Neural progenitor cell (in vitro differentiated cells): ENCODE measurements around the gene RALGAPB.

Experiments used
- EZH2 ChIP-seq: fragments of 200-600 bp; sonication (generic); IDR thresholded peaks from 2 replicates; pipeline ENCODE4 v1.6.1; 2017; ENCODE audit warnings: antibody characterized with exemption, mild to moderate bottlenecking, moderate library complexity
- EZH2phosphoT487 ChIP-seq: fragments of 200-600 bp; sonication (generic); IDR thresholded peaks from 2 replicates; pipeline ENCODE4 v1.6.1; 2017; ENCODE audit warnings: antibody characterized with exemption
- TF ChIP-seq, protein P1 (sequence below): fragments of 200-600 bp; sonication (generic); IDR thresholded peaks from 2 replicates; pipeline ENCODE4 v1.5.1; 2017; ENCODE audit warnings: antibody characterized with exemption, mild to moderate bottlenecking

GRCh38 chr20:38617011-38617829, 144.6 kb downstream of the RALGAPB start:
- TF ChIP-seq, protein P1, sequence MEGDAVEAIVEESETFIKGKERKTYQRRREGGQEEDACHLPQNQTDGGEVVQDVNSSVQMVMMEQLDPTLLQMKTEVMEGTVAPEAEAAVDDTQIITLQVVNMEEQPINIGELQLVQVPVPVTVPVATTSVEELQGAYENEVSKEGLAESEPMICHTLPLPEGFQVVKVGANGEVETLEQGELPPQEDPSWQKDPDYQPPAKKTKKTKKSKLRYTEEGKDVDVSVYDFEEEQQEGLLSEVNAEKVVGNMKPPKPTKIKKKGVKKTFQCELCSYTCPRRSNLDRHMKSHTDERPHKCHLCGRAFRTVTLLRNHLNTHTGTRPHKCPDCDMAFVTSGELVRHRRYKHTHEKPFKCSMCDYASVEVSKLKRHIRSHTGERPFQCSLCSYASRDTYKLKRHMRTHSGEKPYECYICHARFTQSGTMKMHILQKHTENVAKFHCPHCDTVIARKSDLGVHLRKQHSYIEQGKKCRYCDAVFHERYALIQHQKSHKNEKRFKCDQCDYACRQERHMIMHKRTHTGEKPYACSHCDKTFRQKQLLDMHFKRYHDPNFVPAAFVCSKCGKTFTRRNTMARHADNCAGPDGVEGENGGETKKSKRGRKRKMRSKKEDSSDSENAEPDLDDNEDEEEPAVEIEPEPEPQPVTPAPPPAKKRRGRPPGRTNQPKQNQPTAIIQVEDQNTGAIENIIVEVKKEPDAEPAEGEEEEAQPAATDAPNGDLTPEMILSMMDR, result no peak
- TF ChIP-seq EZH2phosphoT487, result no peak
- no peak for TF ChIP-seq EZH2
